Inflammatory macrophage (primary cell): Measurements from ENCODE around the gene MAP7.
A peak's percentile ranks its signal among the peaks of the same experiment; 100 is the strongest.
"Not testable (repeated sequence)": the region's sequence is repeated elsewhere in the genome, so short reads cannot be mapped to it uniquely, and the experiment has no call there.

ENCODE experiments used
- DNase-seq, 2 donors: peaks; one replicate each; pipeline ENCODE4 v3.0.0-alpha.2; 2020 to 2022
- total RNA-seq, 18 experiments: gene quantifications; one replicate each; lab custom pipeline; 2026; ENCODE audit warnings: mixed read lengths in 6 of 18, inconsistent platforms in 2 of 18; lab: John Stamatoyannopoulos, UW

MAP7 gene
- 6.4 to 25.8 (median 14.7) reads per million in 18 experiments for total RNA-seq

DNA sequence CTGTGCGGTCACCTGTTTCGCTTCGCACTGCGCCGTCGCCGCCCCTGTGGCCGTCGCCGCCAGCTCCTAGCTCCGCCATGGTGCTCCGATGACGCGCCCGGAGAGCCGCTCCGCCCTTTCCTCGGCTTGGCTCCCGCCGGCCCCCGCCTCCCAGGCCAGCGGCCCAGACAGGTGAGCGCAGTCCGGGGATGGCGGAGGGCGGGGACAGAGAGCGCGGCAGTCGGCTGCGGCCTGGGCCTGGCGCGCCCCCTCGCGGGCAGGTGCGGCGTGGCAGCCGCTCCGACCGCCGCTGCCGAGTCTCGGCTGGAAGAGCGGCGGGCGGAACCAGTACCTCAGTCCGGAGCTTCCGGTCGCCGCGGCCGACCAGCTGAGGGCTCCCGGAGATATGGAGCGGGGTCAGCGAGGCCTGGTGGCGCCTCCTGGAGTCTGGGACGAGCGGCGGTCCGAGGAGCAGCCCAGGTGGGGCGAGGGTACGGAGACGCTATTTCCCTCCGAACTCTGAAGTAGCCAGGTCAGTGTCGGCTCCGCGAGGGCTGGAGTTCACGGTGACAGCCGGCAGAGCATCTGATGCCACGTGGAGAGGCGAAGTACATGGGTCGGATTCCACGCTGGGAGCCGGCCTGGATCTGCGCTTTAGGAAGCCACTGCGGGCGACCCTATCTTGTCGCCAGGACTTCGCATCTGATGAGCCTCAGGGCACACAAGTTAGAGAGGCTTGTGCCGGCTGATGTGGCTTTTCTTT is at the start of gene MAP7:
TSS of gene MAP7 (minus strand) at position 93 of the 742 bp plus-strand sequence. CDS start at position 79, 14 bp downstream.
- DNase-seq: peak in 1 of 2 donors; percentile 48

DNA sequence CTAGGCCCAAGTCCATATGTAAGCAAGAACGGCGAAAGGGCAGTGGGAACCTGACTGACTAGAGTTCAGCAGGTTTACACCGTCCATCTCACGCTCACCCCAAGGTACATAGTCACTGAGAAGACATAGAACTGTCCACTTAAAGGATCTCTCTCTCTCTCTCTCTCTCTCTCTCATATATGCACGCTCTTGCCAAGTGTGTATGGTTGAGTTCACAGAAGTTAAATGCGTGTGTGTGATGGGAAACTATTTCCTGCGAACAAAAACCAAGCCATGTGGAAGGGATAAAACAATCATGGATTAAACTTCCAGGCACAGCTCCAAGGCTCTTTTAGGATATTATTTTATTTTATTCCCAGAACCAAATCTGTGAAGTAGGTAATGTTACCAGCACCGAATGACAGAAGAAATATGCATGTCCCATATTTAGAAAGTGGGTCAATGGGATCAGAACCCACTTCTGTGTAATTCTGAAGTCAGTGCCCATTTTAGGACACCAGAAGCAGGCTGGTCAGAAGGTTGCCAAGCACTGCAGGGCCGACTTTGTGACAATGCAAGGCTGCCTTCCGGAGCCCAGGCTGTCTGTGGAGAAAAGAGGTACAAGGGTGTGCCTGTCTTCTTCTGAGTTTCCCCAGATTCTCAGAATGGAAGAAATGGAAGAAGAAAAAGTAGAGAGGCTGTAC is 49.2 kb upstream of the MAP7 start:
- no peak for DNase-seq

DNA sequence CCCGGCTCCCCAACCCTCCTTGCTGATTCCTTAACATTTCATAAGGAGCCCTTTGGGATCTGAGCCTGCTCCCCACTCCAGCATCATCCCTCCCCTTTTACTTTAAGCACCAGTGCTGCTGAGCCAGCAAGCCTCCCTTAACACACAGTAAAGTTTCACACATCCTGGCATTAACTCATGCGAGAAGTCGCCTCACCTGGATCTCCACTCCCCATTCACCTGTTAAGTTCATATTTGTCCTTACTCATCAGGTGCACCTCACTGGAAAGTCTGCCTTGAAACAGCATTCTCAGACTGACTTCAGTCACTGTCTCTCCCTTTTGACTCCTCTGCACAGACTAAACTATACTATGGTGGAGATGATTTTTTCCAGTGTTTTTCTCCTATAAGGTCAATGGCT is 47.8 kb upstream of the MAP7 start:
- no peak for DNase-seq

DNA sequence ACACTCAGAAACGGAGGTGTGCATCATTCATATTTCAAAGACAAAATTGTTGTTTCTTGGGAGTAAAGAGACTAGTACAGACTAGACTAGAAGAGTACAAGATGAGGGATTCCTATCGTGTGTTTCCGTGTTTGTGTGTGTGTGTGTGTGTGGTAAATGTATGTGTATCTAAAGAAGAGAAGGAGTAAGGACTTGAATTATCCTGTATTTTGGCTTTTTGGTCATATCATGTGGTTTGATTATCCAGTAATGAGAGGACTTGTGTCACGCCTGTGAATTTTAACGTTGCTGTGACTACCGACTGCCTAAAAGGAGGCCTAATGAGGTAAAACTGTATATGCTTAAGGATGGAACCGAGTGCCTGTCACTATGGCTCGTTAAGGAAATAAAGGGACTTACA is 44.4 kb upstream of the MAP7 start:
- DNase-seq: no peak

DNA sequence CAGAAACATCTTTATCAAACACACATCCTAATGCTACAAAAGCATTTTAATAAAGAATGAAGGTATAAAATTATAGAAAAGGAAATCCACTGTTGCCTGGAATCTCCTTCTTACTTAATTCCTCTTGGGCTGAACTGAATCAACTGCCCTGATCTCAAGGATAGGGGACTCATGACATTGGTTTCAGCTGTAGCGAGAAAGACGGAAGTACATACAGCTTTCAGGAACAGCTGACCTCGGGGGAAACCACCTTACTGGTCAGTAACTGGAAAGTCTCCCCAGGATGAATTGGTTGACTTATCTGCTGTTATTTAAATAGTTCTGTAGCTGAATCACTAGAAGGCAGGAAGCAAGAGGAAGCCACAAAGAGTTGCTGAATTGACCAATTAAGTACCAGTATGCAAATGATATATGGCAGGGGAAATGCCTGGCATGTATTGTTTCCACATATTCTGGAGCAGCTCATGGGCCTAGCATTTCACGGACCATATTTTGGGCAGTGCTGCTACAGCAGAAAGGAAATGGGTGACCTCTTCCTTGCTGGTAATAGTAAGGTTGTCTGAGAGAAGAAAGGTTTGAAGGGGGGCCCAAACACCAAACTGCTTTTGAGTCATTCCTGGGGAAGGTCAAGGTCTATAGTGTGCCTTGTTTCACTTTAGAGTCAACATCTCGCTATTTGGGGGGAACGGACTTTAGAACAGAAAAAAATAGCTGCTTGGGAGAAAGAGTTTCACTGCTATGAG is 43.7 kb upstream of the MAP7 start:
- peak; percentile 98 for DNase-seq

- peak; percentile 84 to 94 for DNase-seq
Observed at GRCh38 chr6:136592930-136593673, 42.9 kb upstream of the MAP7 start.

DNA sequence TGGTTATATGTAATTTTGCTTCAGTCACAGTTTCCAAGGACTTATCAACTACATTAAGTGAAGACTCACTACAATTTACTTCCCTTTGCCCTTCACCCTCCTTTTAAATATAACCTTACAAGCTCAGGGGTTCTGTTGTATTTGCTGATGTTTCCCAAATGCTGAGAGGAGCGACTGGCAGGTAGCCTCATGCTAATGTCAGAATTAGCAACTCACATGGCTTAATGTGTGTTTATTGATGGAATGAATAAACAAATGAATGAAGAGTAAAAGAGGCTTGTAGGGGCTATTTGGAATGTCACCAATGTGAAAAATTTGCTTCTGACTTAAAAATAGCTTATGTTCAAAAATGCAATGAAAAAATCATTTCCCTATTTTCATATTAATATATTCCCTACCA is 41.4 kb upstream of the MAP7 start:
- no peak for DNase-seq

DNA sequence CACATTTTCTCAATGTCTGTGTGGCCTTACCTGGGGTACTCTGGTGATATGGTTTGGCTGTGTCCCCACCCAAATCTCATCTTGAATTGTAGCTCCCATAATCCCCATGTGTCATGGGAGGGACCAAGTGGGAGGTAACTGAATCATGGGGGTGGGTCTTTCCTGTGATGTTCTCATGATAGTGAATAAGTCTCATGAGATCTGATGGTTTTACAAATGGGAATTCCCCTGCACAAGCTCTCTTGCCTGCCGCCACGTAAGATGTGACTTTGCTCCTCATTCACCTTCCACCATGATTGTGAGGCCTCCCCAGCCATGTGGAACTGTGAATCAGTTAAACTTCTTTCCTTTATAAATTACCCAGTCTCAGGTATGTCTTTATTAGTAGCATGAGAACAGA is 40.6 kb upstream of the MAP7 start:
- DNase-seq: not testable (repeated sequence)

GRCh38 chr6:136587527-136587926 is 37.3 kb upstream of the MAP7 start:
- DNase-seq: peak; percentile 19

- DNase-seq: no peak
Observed at GRCh38 chr6:136586295-136586694, 36.1 kb upstream of the MAP7 start.

DNA sequence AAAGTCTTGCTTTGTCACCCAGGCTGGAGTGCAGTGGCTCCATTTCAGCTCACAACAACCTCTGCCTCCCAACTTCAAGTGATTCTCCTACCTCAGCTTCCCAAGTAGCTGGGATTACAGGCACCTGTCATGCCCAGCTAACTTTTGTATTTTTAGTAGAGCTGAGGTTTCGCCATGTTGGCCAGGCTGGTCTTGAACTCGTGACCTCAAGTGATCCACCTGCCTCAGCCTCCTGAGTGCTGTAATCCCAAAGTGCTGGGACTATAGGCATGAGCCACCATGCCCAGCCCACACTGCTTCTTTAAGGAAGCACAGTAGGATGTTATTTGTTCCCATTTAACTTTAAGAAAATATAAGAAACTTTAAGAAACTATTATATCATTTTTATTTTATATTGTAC is 35.3 kb upstream of the MAP7 start:
- not testable (repeated sequence) for DNase-seq

- not testable (repeated sequence) for DNase-seq
Observed at GRCh38 chr6:136584290-136584689, 34.1 kb upstream of the MAP7 start.

- peak; percentile 36 to 86 for DNase-seq
Observed at GRCh38 chr6:136582711-136583471, 32.7 kb upstream of the MAP7 start.

GRCh38 chr6:136579800-136580199 is 29.6 kb upstream of the MAP7 start:
- DNase-seq: no peak

- DNase-seq: no peak
Observed at GRCh38 chr6:136576821-136577220, 26.6 kb upstream of the MAP7 start.

DNA sequence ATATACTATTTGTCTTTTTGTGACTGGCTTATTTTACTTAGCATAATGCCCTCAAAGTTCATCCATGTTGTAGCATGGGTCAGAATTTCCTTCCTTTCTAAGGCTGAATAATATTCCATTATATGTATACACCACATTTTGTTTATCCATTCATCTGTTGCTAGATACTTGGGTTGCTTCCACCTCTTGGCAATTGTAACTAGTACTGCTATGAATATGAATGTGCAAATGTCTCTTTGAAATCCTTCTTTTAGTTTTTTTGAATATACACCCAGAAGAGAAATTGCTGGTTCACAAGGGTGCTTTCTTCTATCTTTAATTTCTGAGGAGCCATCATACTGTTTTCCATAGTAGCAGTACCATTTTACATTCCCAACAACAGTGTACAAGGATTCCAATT is 21.3 kb upstream of the MAP7 start:
- DNase-seq: no peak

GRCh38 chr6:136571065-136571464 is 20.8 kb upstream of the MAP7 start:
- DNase-seq: no peak

DNA sequence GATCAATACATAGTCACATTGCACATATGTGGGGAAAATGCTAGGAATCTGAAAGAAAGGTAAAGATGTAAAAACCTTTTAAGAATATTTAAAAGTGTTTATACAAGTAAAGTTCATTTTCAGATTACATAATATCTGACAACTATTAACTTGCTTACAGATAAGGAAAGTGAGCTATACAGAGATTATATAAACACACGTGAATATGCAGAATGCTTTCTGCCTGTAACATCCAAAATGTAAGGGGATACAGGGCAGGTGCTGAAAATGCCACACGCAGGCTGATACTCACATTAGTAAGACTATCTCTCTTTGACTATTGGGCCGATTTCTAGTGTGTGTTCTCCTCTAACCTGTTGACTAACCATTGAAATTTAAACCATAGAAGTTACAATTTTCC is 17.9 kb upstream of the MAP7 start:
- no peak for DNase-seq

- DNase-seq: no peak
Observed at GRCh38 chr6:136567688-136568087, 17.5 kb upstream of the MAP7 start.

DNA sequence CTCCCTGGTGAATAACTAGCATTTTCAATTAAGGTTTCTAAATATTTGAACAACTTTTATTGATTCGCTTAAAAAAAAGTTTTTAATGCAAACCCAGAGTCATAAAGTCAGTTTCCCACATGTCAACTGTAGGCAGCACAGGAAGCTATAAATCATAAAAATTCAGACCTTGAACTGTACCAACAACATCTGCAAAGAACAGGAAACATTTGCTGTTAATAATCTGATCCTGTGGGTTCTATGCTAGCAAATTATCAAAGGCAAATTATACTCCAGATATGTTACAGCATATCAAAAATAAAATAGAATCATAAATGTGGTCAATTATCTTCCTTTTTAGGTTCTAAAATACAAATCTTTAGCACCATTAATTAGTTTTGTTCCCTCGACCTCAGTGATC is 16.6 kb upstream of the MAP7 start:
- no peak for DNase-seq

DNA sequence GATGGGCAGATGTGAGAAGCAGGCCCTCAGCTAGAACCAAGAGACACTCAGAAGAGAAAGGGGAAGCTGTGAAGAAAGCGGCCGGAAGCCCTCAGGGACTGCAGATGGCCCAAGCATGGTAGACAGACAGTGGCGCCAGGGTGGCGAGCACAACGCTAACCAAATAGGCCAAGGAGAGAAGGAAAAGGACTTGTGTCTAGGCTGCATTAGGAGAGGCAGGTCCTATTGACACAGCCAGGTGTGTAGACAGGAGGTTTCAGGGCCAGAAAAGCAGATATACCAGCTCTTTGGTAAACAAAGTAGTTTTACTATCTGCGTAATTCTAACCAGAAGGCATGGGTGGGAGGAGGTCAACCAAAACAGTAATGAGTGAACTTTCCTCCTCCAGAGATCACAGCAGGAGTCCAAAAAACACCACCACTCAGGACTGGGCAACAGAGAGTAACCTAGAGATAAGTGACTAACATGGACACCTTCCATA is 15.8 kb upstream of the MAP7 start:
- DNase-seq: peak; percentile 56 to 62

DNA sequence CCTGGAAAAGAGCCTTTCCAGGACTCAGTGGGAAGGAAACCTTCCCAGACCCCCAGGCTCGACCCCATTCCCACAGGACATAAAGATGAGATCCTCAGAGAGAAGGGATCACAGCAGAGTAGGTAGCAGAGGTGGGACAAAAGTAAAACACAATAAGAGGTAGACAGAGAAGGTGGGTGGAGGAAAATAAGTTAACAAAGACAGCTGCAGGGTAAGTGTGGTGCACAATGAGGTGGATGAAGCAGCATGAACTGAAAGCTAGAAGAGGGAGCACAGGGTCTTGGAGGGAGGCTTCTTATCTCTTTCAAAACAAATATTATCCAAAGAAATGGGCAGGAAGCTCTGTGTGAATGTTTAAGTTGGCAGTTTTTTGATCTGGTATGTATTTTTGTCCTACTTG is 14.0 kb upstream of the MAP7 start:
- DNase-seq: no peak
